HCT116 (cell line): ENCODE data around the gene STAG1. TPM values are rescaled to one million over a fixed set of nuclear protein-coding genes. Genes with fewer than 3 reads are reported as not detected.

ENCODE experiments used
- ATAC-seq: fragments of 200-7000 bp; cut with Tn5 transposase; 2 replicates; pipeline ENCODE4 v1.9.1; 2020; ENCODE audit warnings: mild to moderate bottlenecking, moderate library complexity
- BruUV-seq: library from RNA; stranded (reverse); fragments of 400-500 nt; replicated peaks from 2 replicates; lab custom pipeline; 2021; lab: Mats Ljungman, UMichigan
- CTCF ChIA-PET: fragments of 300-600 bp; sonication (Branson Sonifier 250); formaldehyde crosslinking; loops from one replicate; lab custom pipeline; 2021; ENCODE audit warnings: antibody characterized with exemption; lab: Charles Lee
- POLR2A ChIA-PET: fragments of 300-600, 350-600 bp; sonication (Branson Sonifier 250); formaldehyde crosslinking; loops from one replicate; lab custom pipeline; 2021; ENCODE audit warnings: antibody characterized with exemption; lab: Charles Lee
- RAD21 ChIA-PET, 2 experiments: fragments of 300-600 bp; sonication (Branson Sonifier 250); formaldehyde crosslinking; loops; one replicate each; lab custom pipeline; 2023; ENCODE audit warnings: low total read pairs in 2 of 2; ENCODE audit not compliant: uncharacterized antibody in 2 of 2, unreplicated experiment in 2 of 2, low non-redundant PET in 1 of 2; lab: Charles Lee
- DNase-seq: peaks from one replicate; pipeline ENCODE4 v3.0.0-alpha.2; 2010; ENCODE audit warnings: low read depth, low spot score
- H2AFZ ChIP-seq: fragments of 200-600 bp; shearing (Covaris generic), sonication (generic); 2 replicates; pipeline ENCODE4 v1.6.1; 2017; ENCODE audit warnings: low read depth, mixed run types, mixed read lengths, antibody characterized with exemption, low read length; ENCODE audit not compliant: poor library complexity, severe bottlenecking
- H3K27ac ChIP-seq: 2 replicates; pipeline ENCODE4 v1.5.1; 2012; ENCODE audit warnings: low read depth, low read length
- H3K27me3 ChIP-seq: fragments of 200-600 bp; sonication (generic); 2 replicates; pipeline ENCODE4 v1.6.1; 2016; ENCODE audit warnings: mixed run types, low read length, mixed read lengths; ENCODE audit not compliant: insufficient read depth
- H3K36me3 ChIP-seq, 2 experiments: fragments of 200-500 bp in 1 of 2; fragments of 200-600 bp in 1 of 2; sonication (Bioruptor generic) in 1 of 2; sonication (generic) in 1 of 2; 2 replicates each; pipeline versions ENCODE4 v1.5.1 to v1.6.1; 2014 to 2016; ENCODE audit warnings: low read length in 2 of 2, inconsistent platforms in 1 of 2, mixed read lengths in 1 of 2, mixed run types in 1 of 2; ENCODE audit not compliant: insufficient read depth in 2 of 2, control insufficient read depth in 1 of 2
- H3K4me1 ChIP-seq, 2 experiments: fragments of 200-600 bp in 1 of 2; sonication (generic) in 1 of 2; 2 replicates each; pipeline versions ENCODE4 v1.5.1 to v1.6.1; 2012 to 2017; ENCODE audit warnings: low read length in 2 of 2, inconsistent platforms in 1 of 2, mild to moderate bottlenecking in 1 of 2, mixed read lengths in 1 of 2, mixed run types in 1 of 2, moderate library complexity in 1 of 2; ENCODE audit not compliant: insufficient read depth in 2 of 2, control insufficient read depth in 1 of 2
- H3K4me2 ChIP-seq: fragments of 200-600 bp; sonication (generic); 2 replicates; pipeline ENCODE4 v1.6.1; 2017; ENCODE audit warnings: mixed run types, low read length, mixed read lengths
- H3K4me3 ChIP-seq, 2 experiments: fragments of 200-600 bp in 1 of 2; sonication (generic) in 1 of 2; replicated peaks in 1 of 2; 2 replicates each; pipeline ENCODE4 v1.5.1; 2011 to 2016; ENCODE audit warnings: low read length in 2 of 2, control low read depth in 1 of 2, low read depth in 1 of 2, mild to moderate bottlenecking in 1 of 2, mixed read lengths in 1 of 2, mixed run types in 1 of 2
- H3K79me2 ChIP-seq: fragments of 200-600 bp; sonication (generic); 2 replicates; pipeline ENCODE4 v1.6.1; 2017; ENCODE audit warnings: mild to moderate bottlenecking, mixed run types, low read length, moderate library complexity, mixed read lengths; ENCODE audit not compliant: insufficient read depth
- H3K9ac ChIP-seq: fragments of 200-600 bp; sonication (generic); 2 replicates; pipeline ENCODE4 v1.6.1; 2016; ENCODE audit warnings: low read length, mixed read lengths
- H3K9me2 ChIP-seq: fragments of 200-600 bp; sonication (generic), shearing (Covaris generic); 2 replicates; pipeline ENCODE4 v1.6.1; 2017; ENCODE audit warnings: mixed run types, mild to moderate bottlenecking, moderate library complexity; ENCODE audit not compliant: insufficient read depth
- H3K9me3 ChIP-seq, 2 experiments: fragments of 200-500 bp in 1 of 2; fragments of 200-600 bp in 1 of 2; sonication (Bioruptor generic) in 1 of 2; sonication (generic) in 1 of 2; 2 replicates each; pipeline ENCODE4 v1.6.1; 2014 to 2017; ENCODE audit warnings: low read length in 2 of 2, mixed read lengths in 2 of 2, inconsistent platforms in 1 of 2, low read depth in 1 of 2, mild to moderate bottlenecking in 1 of 2, mixed run types in 1 of 2, moderate library complexity in 1 of 2; ENCODE audit not compliant: control insufficient read depth in 1 of 2, insufficient read depth in 1 of 2
- H4K20me1 ChIP-seq: fragments of 200-600 bp; sonication (generic), shearing (Covaris generic); 2 replicates; pipeline ENCODE4 v1.6.1; 2017; ENCODE audit warnings: mixed run types, mild to moderate bottlenecking, moderate library complexity; ENCODE audit not compliant: insufficient read depth
- CBX3 ChIP-seq: IDR thresholded peaks from 2 replicates; pipeline ENCODE4 v1.6.1; 2012; ENCODE audit warnings: low read depth
- EGR1 ChIP-seq: IDR thresholded peaks from 2 replicates; pipeline ENCODE4 v1.6.1; 2012; ENCODE audit warnings: low read depth
- ELF1 ChIP-seq: IDR thresholded peaks from 2 replicates; pipeline ENCODE4 v1.6.1; 2012; ENCODE audit warnings: low read depth, borderline replicate concordance
- EZH2 ChIP-seq: fragments of 200-600 bp; sonication (generic); IDR thresholded peaks from 2 replicates; pipeline ENCODE4 v1.6.1; 2017; ENCODE audit warnings: antibody characterized with exemption, mixed run types
- JUND ChIP-seq: IDR thresholded peaks from 2 replicates; pipeline ENCODE4 v1.6.1; 2012
- POLR2AphosphoS5 ChIP-seq: IDR thresholded peaks from 2 replicates; pipeline ENCODE4 v1.6.1; 2011; ENCODE audit warnings: mild to moderate bottlenecking, low read depth, low read length, moderate library complexity
- RAD21 ChIP-seq: IDR thresholded peaks from 2 replicates; pipeline ENCODE4 v1.6.1; 2012; ENCODE audit warnings: low read depth, mild to moderate bottlenecking
- SIN3A ChIP-seq: IDR thresholded peaks from 2 replicates; pipeline ENCODE4 v1.6.1; 2012; ENCODE audit warnings: low read depth
- SP1 ChIP-seq: IDR thresholded peaks from 2 replicates; pipeline ENCODE4 v1.6.1; 2012; ENCODE audit warnings: low read depth
- SRF ChIP-seq: IDR thresholded peaks from 2 replicates; pipeline ENCODE4 v1.6.1; 2012; ENCODE audit warnings: low read depth
- TCF7L2 ChIP-seq: IDR thresholded peaks from 2 replicates; pipeline ENCODE4 v1.7.0; 2011; ENCODE audit warnings: borderline replicate concordance, inconsistent platforms; ENCODE audit not compliant: insufficient read depth, insufficient read length; ENCODE audit errors: extremely low read depth
- YY1 ChIP-seq: IDR thresholded peaks from 2 replicates; pipeline ENCODE4 v1.6.1; 2011; ENCODE audit warnings: low read length, low read depth, moderate library complexity, mild to moderate bottlenecking; ENCODE audit not compliant: insufficient replicate concordance; ENCODE audit errors: extremely low read depth
- ZFX ChIP-seq: fragments of 450-650 bp; IDR thresholded peaks from 2 replicates; pipeline ENCODE4 v1.6.1; 2017
- ZNF274 ChIP-seq: fragments of 200-500 bp; sonication (Bioruptor generic); IDR thresholded peaks from 2 replicates; pipeline ENCODE4 v1.6.1; 2014; ENCODE audit warnings: mild to moderate bottlenecking, low read depth, low read length, inconsistent platforms
- intact Hi-C: fragments of 100-400 bp; cut with micrococcal nuclease; formaldehyde crosslinking; loops from 2 replicates; pipeline ENCODE4 v1.10.0; 2022
- total RNA-seq: library from RNA; stranded (reverse); gene quantifications from one replicate; pipeline ENCODE4 v1.2.1, GENCODE V29; 2021; ENCODE audit not compliant: unreplicated experiment
- TF ChIP-seq, protein P1 (sequence below), 3 experiments: fragments of 200-600 bp in 1 of 3; sonication (generic) in 1 of 3; IDR thresholded peaks in 2 of 3; conservative IDR thresholded peaks in 1 of 3; 2 replicates each; pipeline ENCODE4 v1.5.1; 2012 to 2017; ENCODE audit warnings: low read depth in 2 of 3, low read length in 2 of 3, antibody characterized with exemption in 1 of 3, borderline replicate concordance in 1 of 3, control low read depth in 1 of 3, mild to moderate bottlenecking in 1 of 3, mixed read lengths in 1 of 3, mixed run types in 1 of 3, moderate library complexity in 1 of 3; ENCODE audit not compliant: insufficient read depth in 1 of 3
- TF ChIP-seq, protein P2 (sequence below): IDR thresholded peaks from 2 replicates; pipeline ENCODE4 v1.6.1; 2012; ENCODE audit warnings: low read depth
- TF ChIP-seq, protein P3 (sequence below): IDR thresholded peaks from 2 replicates; pipeline ENCODE4 v1.6.1; 2012
- TF ChIP-seq, protein P4 (sequence below): IDR thresholded peaks from 2 replicates; pipeline ENCODE4 v1.6.1; 2011; ENCODE audit warnings: mild to moderate bottlenecking, low read length, moderate library complexity; ENCODE audit not compliant: insufficient replicate concordance; ENCODE audit errors: extremely low read depth
- TF ChIP-seq, protein P5 (sequence below): IDR thresholded peaks from 2 replicates; pipeline ENCODE4 v1.6.1; 2012

STAG1 gene
- total RNA-seq, 1 experiment from 2014 or later = 29.4 TPM

DNA sequence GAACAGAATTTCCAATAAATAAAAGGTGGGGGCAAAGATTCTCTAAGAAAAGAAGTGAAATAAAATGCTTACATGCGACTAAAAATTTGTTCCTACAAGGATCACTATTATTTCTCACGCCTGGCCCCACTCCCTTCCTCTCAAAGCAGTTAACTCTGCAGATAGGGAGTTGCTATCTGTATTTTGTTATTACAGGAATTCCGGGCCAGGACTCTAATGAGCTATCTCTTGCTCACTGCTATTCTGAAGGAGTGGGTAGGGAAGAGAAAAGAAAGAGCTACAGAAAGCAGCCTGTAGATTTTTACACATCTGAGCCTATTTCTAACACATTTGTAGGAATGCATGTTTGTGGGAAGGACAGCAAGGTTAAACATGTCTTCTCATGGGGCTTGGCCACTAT is 361.6 kb downstream of the STAG1 start:
- Histone ChIP-seq H3K79me2 (no peaks in the 10 kb centered on the region), H2AFZ (no peak overlapping the region), H3K4me2 (no peak overlapping the region), H3K4me3 (no peak overlapping the region), H3K27me3 (no peaks in the 10 kb centered on the region), H3K27ac (no peak overlapping the region), H3K4me1 (peaks cover 0 to 2% of the 10 kb centered on the region in 2 experiments; a peak in 1 of 4 replicates), H4K20me1 (no peaks in the 10 kb centered on the region), H3K9me2 (no peaks in the 10 kb centered on the region), H3K36me3 (no peaks in the 10 kb centered on the region), H3K9me3 (no peaks in the 10 kb centered on the region), H3K9ac (no peak overlapping the region)
- TF ChIP-seq CBX3 (no peak), YY1 (no peak), ELF1 (no peak), POLR2AphosphoS5 (no peak), RAD21 (no peak), EZH2 (no peak), JUND (no peak), SIN3A (no peak), ZNF274 (no peak), SRF (no peak), SP1 (no peak), ZFX (no peak), EGR1 (no peak), TCF7L2 (no peak)
- TF ChIP-seq, protein P1, sequence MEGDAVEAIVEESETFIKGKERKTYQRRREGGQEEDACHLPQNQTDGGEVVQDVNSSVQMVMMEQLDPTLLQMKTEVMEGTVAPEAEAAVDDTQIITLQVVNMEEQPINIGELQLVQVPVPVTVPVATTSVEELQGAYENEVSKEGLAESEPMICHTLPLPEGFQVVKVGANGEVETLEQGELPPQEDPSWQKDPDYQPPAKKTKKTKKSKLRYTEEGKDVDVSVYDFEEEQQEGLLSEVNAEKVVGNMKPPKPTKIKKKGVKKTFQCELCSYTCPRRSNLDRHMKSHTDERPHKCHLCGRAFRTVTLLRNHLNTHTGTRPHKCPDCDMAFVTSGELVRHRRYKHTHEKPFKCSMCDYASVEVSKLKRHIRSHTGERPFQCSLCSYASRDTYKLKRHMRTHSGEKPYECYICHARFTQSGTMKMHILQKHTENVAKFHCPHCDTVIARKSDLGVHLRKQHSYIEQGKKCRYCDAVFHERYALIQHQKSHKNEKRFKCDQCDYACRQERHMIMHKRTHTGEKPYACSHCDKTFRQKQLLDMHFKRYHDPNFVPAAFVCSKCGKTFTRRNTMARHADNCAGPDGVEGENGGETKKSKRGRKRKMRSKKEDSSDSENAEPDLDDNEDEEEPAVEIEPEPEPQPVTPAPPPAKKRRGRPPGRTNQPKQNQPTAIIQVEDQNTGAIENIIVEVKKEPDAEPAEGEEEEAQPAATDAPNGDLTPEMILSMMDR (IDR thresholded peaks at IDR 0.05 in 2 of 3, conservative IDR thresholded peaks at IDR 0.05 in 1 of 3; ENCODE audit: borderline replicate concordance in 1 of 3, insufficient read depth in 1 of 3, low read depth in 2 of 3, low read length in 2 of 3) = no peak
- TF ChIP-seq, protein P2, sequence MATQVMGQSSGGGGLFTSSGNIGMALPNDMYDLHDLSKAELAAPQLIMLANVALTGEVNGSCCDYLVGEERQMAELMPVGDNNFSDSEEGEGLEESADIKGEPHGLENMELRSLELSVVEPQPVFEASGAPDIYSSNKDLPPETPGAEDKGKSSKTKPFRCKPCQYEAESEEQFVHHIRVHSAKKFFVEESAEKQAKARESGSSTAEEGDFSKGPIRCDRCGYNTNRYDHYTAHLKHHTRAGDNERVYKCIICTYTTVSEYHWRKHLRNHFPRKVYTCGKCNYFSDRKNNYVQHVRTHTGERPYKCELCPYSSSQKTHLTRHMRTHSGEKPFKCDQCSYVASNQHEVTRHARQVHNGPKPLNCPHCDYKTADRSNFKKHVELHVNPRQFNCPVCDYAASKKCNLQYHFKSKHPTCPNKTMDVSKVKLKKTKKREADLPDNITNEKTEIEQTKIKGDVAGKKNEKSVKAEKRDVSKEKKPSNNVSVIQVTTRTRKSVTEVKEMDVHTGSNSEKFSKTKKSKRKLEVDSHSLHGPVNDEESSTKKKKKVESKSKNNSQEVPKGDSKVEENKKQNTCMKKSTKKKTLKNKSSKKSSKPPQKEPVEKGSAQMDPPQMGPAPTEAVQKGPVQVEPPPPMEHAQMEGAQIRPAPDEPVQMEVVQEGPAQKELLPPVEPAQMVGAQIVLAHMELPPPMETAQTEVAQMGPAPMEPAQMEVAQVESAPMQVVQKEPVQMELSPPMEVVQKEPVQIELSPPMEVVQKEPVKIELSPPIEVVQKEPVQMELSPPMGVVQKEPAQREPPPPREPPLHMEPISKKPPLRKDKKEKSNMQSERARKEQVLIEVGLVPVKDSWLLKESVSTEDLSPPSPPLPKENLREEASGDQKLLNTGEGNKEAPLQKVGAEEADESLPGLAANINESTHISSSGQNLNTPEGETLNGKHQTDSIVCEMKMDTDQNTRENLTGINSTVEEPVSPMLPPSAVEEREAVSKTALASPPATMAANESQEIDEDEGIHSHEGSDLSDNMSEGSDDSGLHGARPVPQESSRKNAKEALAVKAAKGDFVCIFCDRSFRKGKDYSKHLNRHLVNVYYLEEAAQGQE = no peak
- TF ChIP-seq, protein P3, sequence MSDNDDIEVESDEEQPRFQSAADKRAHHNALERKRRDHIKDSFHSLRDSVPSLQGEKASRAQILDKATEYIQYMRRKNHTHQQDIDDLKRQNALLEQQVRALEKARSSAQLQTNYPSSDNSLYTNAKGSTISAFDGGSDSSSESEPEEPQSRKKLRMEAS = no peak
- TF ChIP-seq, protein P4, sequence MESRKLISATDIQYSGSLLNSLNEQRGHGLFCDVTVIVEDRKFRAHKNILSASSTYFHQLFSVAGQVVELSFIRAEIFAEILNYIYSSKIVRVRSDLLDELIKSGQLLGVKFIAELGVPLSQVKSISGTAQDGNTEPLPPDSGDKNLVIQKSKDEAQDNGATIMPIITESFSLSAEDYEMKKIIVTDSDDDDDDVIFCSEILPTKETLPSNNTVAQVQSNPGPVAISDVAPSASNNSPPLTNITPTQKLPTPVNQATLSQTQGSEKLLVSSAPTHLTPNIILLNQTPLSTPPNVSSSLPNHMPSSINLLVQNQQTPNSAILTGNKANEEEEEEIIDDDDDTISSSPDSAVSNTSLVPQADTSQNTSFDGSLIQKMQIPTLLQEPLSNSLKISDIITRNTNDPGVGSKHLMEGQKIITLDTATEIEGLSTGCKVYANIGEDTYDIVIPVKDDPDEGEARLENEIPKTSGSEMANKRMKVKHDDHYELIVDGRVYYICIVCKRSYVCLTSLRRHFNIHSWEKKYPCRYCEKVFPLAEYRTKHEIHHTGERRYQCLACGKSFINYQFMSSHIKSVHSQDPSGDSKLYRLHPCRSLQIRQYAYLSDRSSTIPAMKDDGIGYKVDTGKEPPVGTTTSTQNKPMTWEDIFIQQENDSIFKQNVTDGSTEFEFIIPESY = no peak
- TF ChIP-seq, protein P5, sequence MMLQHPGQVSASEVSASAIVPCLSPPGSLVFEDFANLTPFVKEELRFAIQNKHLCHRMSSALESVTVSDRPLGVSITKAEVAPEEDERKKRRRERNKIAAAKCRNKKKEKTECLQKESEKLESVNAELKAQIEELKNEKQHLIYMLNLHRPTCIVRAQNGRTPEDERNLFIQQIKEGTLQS = no peak
- intact Hi-C loops = loop anchor here (2.0 to 5.0 kb wide), 2 partner anchors 316 to 622 kb away; no protein-coding TSS in a partner anchor
- ChIA-PET RAD21 (interaction anchor here (1.4 to 2.5 kb wide), 2 partner anchors 362 kb away, joined by 6 to 13 read pairs; partner anchors contain the start of gene STAG1 (in 2 of the 2)), POLR2A (no interaction called here), CTCF (interaction anchor here (1.2 to 3.5 kb wide), 4 partner anchors 12 to 362 kb away, joined by 3 to 55 read pairs (median 6); partner anchors contain the start of gene STAG1)
- no peak for ATAC-seq
- BruUV-seq = no TSS peak
- no peak for DNase-seq
